K562 (cell line): ENCODE measurements around the gene RHBG. TPM values are rescaled to one million over a fixed set of nuclear protein-coding genes. Genes with fewer than 3 reads are reported as not detected.
A peak's percentile ranks its signal among the peaks of the same experiment; 100 is the strongest.

Experiments used
- ATAC-seq: fragments of 200-7000 bp; cut with Tn5 transposase; 3 replicates; pipeline ENCODE4 v1.9.1; 2020; ENCODE audit warnings: moderate library complexity
- BruUV-seq: library from RNA; stranded (reverse); fragments of 400-500 nt; replicated peaks from 2 replicates; lab custom pipeline; 2021; lab: Mats Ljungman, UMichigan
- CTCF ChIA-PET: fragments of 300-600 bp; formaldehyde crosslinking; extraction: SDS; loops from one replicate; lab custom pipeline; 2021; ENCODE audit warnings: low intra/inter-chr PET ratio; lab: Yijun Ruan, JAX
- POLR2A ChIA-PET: fragments of 300-600, 350-650 bp; sonication (Branson Sonifier 250); formaldehyde crosslinking; extraction: SDS; loops from one replicate; lab custom pipeline; 2021; ENCODE audit warnings: antibody characterized with exemption, inconsistent platforms; lab: Yijun Ruan, JAX
- DNase-seq, 4 experiments: peaks; one replicate each; pipeline versions ENCODE4 v3.0.0 to v3.0.0-alpha.2; 2011 to 2018; ENCODE audit warnings: low spot score in 3 of 4, mixed read lengths in 3 of 4; ENCODE audit errors: extremely low read depth in 1 of 4
- FAIRE-seq: peaks from 2 replicates; lab custom pipeline; 2011; peaks lifted over from hg19 to GRCh38; lab: Jason Lieb, UNC
- H2AFZ ChIP-seq: 2 replicates; pipeline ENCODE4 v1.6.0; 2011; ENCODE audit warnings: low read depth, low read length, control low read depth, inconsistent platforms
- H3K27ac ChIP-seq: fragments of 200-600 bp; 3 replicates; pipeline ENCODE4 v1.8.0; 2011; ENCODE audit warnings: low read depth, mild to moderate bottlenecking, control low read depth, inconsistent platforms, low read length, moderate library complexity, mixed read lengths; ENCODE audit errors: extremely low read depth
- H3K27me3 ChIP-seq, 2 experiments: fragments of 300-600 bp in 1 of 2; 2 replicates in 1 of 2; 3 replicates in 1 of 2; pipeline versions ENCODE4 v1.6.0 to v1.8.0; 2011; ENCODE audit warnings: inconsistent platforms in 2 of 2, low read length in 2 of 2, mild to moderate bottlenecking in 1 of 2, mixed read lengths in 1 of 2, moderate library complexity in 1 of 2; ENCODE audit not compliant: control insufficient read depth in 2 of 2, insufficient read depth in 2 of 2
- H3K36me3 ChIP-seq: fragments of 300-600 bp; 3 replicates; pipeline ENCODE4 v1.8.0; 2011; ENCODE audit warnings: mild to moderate bottlenecking, low read length, inconsistent platforms; ENCODE audit not compliant: control insufficient read depth, insufficient read depth
- H3K4me1 ChIP-seq, 2 experiments: fragments of 200-600 bp in 1 of 2; replicated peaks in 1 of 2; 2 replicates in 1 of 2; 3 replicates in 1 of 2; pipeline versions ENCODE4 v1.5.1 to v1.8.0; 2011; ENCODE audit warnings: inconsistent platforms in 2 of 2, low read length in 2 of 2, mild to moderate bottlenecking in 1 of 2, mixed read lengths in 1 of 2, moderate library complexity in 1 of 2; ENCODE audit not compliant: control insufficient read depth in 2 of 2, insufficient read depth in 2 of 2
- H3K4me2 ChIP-seq: 2 replicates; pipeline ENCODE4 v1.6.1; 2011; ENCODE audit warnings: low read length, control low read depth, inconsistent platforms, mixed read lengths; ENCODE audit not compliant: insufficient read depth
- H3K4me3 ChIP-seq: fragments of 200-600 bp; sonication (generic), shearing (Covaris generic); 2 replicates; pipeline ENCODE4 v1.5.1; 2016; ENCODE audit warnings: control low read depth, inconsistent platforms
- H3K79me2 ChIP-seq: fragments of 200-600 bp; 3 replicates; pipeline ENCODE4 v1.8.0; 2011; ENCODE audit warnings: low read length, inconsistent platforms; ENCODE audit not compliant: control insufficient read depth, insufficient read depth
- H3K9ac ChIP-seq, 2 experiments: 2 replicates each; pipeline versions ENCODE4 v1.6.0 to v1.6.1; 2011; ENCODE audit warnings: low read depth in 2 of 2, low read length in 2 of 2, control low read depth in 1 of 2, inconsistent platforms in 1 of 2, mild to moderate bottlenecking in 1 of 2, mixed read lengths in 1 of 2; ENCODE audit not compliant: insufficient read depth in 1 of 2
- H3K9me1 ChIP-seq: one replicate; pipeline ENCODE4 v1.6.0; 2011; ENCODE audit warnings: inconsistent platforms, mild to moderate bottlenecking, low read length, moderate library complexity; ENCODE audit not compliant: control insufficient read depth, insufficient read depth
- H3K9me3 ChIP-seq: replicated peaks from 2 replicates; pipeline ENCODE4 v1.5.1; 2011; ENCODE audit warnings: low read depth, low read length, inconsistent platforms; ENCODE audit not compliant: control insufficient read depth, insufficient read depth
- H4K20me1 ChIP-seq: replicated peaks from 2 replicates; pipeline ENCODE4 v1.6.1; 2011; ENCODE audit warnings: low read length, inconsistent platforms, mixed read lengths; ENCODE audit not compliant: control insufficient read depth, insufficient read depth
- CREM ChIP-seq: IDR thresholded peaks from 2 replicates; pipeline ENCODE4 v1.6.1; 2014; ENCODE audit warnings: antibody characterized with exemption, low read depth
- E2F6 ChIP-seq, 2 experiments: IDR thresholded peaks; 2 replicates each; pipeline ENCODE4 v1.6.1; 2011; ENCODE audit warnings: borderline replicate concordance in 1 of 2, control low read depth in 1 of 2, low read depth in 1 of 2, low read length in 1 of 2, mild to moderate bottlenecking in 1 of 2, mixed read lengths in 1 of 2, moderate library complexity in 1 of 2; ENCODE audit not compliant: insufficient read depth in 1 of 2, insufficient read length in 1 of 2, poor library complexity in 1 of 2, severe bottlenecking in 1 of 2; ENCODE audit errors: extremely low read depth in 1 of 2
- REST ChIP-seq, 2 experiments: fragments of 450-650 bp; formaldehyde crosslinking in 1 of 2; IDR thresholded peaks; 2 replicates each; pipeline versions ENCODE4 v1.4.0 to v1.6.1; 2014 to 2020; ENCODE audit warnings: mild to moderate bottlenecking in 2 of 2, borderline replicate concordance in 1 of 2, low read depth in 1 of 2
- TOE1 ChIP-seq, 2 experiments: fragments of 450-650 bp in 1 of 2; sonication (generic) in 1 of 2; formaldehyde crosslinking in 1 of 2; IDR thresholded peaks; 2 replicates each; pipeline versions ENCODE4 v1.7.1 to v1.8.0; 2016 to 2022; ENCODE audit warnings: borderline replicate concordance in 2 of 2, mild to moderate bottlenecking in 2 of 2, antibody characterized with exemption in 1 of 2, inconsistent platforms in 1 of 2, low read depth in 1 of 2, missing genetic modification reagents in 1 of 2, moderate library complexity in 1 of 2
- YY1 ChIP-seq, 3 experiments: IDR thresholded peaks; 2 replicates each; pipeline ENCODE4 v1.6.1; 2011; ENCODE audit warnings: low read length in 2 of 3, mild to moderate bottlenecking in 2 of 3, moderate library complexity in 2 of 3, borderline replicate concordance in 1 of 3, control low read depth in 1 of 3, low read depth in 1 of 3; ENCODE audit not compliant: insufficient read depth in 3 of 3, insufficient replicate concordance in 2 of 3, control insufficient read depth in 1 of 3, insufficient read length in 1 of 3; ENCODE audit errors: extremely low read depth in 1 of 3
- ZBTB7A ChIP-seq: IDR thresholded peaks from 2 replicates; pipeline ENCODE4 v1.6.1; 2011; ENCODE audit warnings: low read depth, mild to moderate bottlenecking, low read length, moderate library complexity, borderline replicate concordance; ENCODE audit not compliant: control insufficient read depth
- ZC3H4 ChIP-seq: sonication (generic); formaldehyde crosslinking; IDR thresholded peaks from 2 replicates; pipeline ENCODE4 v1.9.0; 2021; ENCODE audit warnings: missing genetic modification reagents, borderline replicate concordance
- ZFX ChIP-seq: sonication (generic); formaldehyde crosslinking; IDR thresholded peaks from 2 replicates; pipeline ENCODE4 v1.8.0; 2022; ENCODE audit warnings: mild to moderate bottlenecking, missing genetic modification reagents, moderate library complexity
- WGBS: fragments of 100-300 bp; shearing (Covaris generic); methylation state at CpG from one replicate; pipeline ENCODE4 v1.1.6; 2016; ENCODE audit warnings: low coverage, mixed read lengths; ENCODE audit not compliant: insufficient coverage; ENCODE audit errors: missing lambda C conversion rate; 5-methylcytosine and 5-hydroxymethylcytosine counted together
- in situ Hi-C: fragments of 300-500 bp; cut with MboI; formaldehyde crosslinking; loops from 4 replicates; pipeline ENCODE4 v1.15.0; 2018; ENCODE audit warnings: inconsistent platforms, mixed read lengths
- intact Hi-C: fragments of 100-400 bp; cut with micrococcal nuclease; formaldehyde crosslinking; loops from 2 replicates; pipeline ENCODE4 v1.14.2; 2022
- polyA plus RNA-seq, 8 experiments: library from polyadenylated mRNA; depleted of rRNA in 4 of 8; stranded (reverse) in 5 of 8; unstranded in 3 of 8; fragments of >200 nt; fragmentation: Nextera tagmentation in 2 of 8; fragmentation: Illumina TruSeq in 1 of 8; extraction: Ambion mirVana in 2 of 8; extraction: Trizol in 1 of 8; gene quantifications; 2 replicates each; pipeline versions ENCODE4 v1.2.1 to v1.2.3, GENCODE V29; 2011 to 2014; ENCODE audit warnings: inconsistent platforms in 1 of 8, missing spikeins in 1 of 8
- total RNA-seq, 7 experiments: library from RNA; depleted of rRNA in 6 of 7; stranded (reverse); fragments of >200 nt in 6 of 7; fragmentation: Illumina TruSeq in 2 of 7; extraction: Trizol in 2 of 7; gene quantifications; 2 replicates each; pipeline versions ENCODE4 v1.2.1 to v1.2.3, GENCODE V29; 2011 to 2021; ENCODE audit warnings: low replicate concordance in 1 of 7

Gene RHBG
- total and polyA plus RNA-seq, 9 of the 15 experiments (the other 6 are each of a cell fraction or from before 2014, with no cell fraction given), result not detected

GRCh38 chr1:156419854-156420204, 50.8 kb downstream of the RHBG start:
- Histone ChIP-seq H2AFZ (0 out of 2 replicates have a peak overlapping the region, but pooled peaks have one; percentile 7), H3K27me3 (peaks cover 15 to 23% of the 10 kb centered on the region in 2 experiments; a peak in 3 of 5 replicates), H4K20me1 (0 out of 2 replicates have a peak, but pooled peaks cover 7% of the 10 kb centered on the region), H3K9me1 (no peaks in the 10 kb centered on the region), H3K79me2 (no peaks in the 10 kb centered on the region), H3K27ac (no peak overlapping the region), H3K4me3 (peak overlapping the region; percentile 12; the same call in 1 of the 2 replicates), H3K4me1 (peaks cover 41% of the 10 kb centered on the region in 2 experiments; a peak in 4 of 5 replicates), H3K9me3 (no peaks in the 10 kb centered on the region), H3K4me2 (peak overlapping the region; percentile 8; the same call in 1 of the 2 replicates), H3K9ac (peak overlapping the region; percentile 35 to 74; a peak in 3 of 4 replicates), H3K36me3 (no peaks in the 10 kb centered on the region)
- no TSS peak for BruUV-seq
- in situ Hi-C loops, result no loop called here
- ChIA-PET POLR2A (interaction anchor here (1.4 to 1.7 kb wide), 2 partner anchors 8 to 18 kb away, joined by 3 to 4 read pairs; no protein-coding TSS in a partner anchor), CTCF (no interaction called here)
- intact Hi-C loops, result no loop called here
- DNase-seq, result peak; percentile 35 to 65 (median 48)
- WGBS, result 7% methylated on average over 5 of the region's 5 CpGs
- ATAC-seq, result peak; percentile 66
- no peak for FAIRE-seq
- TF ChIP-seq E2F6 (IDR thresholded peaks at IDR 0.05; ENCODE audit: borderline replicate concordance in 1 of 2, extremely low read depth in 1 of 2, insufficient read depth in 1 of 2, insufficient read length in 1 of 2, low read depth in 1 of 2, low read length in 1 of 2, poor library complexity in 1 of 2, severe bottlenecking in 1 of 2) (peak in 1 of 2 experiments; percentile 21), YY1 (IDR thresholded peaks at IDR 0.05; ENCODE audit: borderline replicate concordance in 1 of 3, control insufficient read depth in 1 of 3, extremely low read depth in 1 of 3, insufficient read depth in 3 of 3, insufficient read length in 1 of 3, insufficient replicate concordance in 2 of 3, low read depth in 1 of 3, low read length in 2 of 3) (peak in 1 of 3 experiments; percentile 38), ZBTB7A (peak; percentile 34; the same call in 1 of the 2 replicates), REST (IDR thresholded peaks at IDR 0.05; ENCODE audit: borderline replicate concordance) (0 out of 2 replicates have a peak, but pooled peaks have one; percentile 11), REST (CRISPR knock-in tag; IDR thresholded peaks at IDR 0.05; ENCODE audit: low read depth) (no peak), ZC3H4 (no peak), CREM (0 out of 2 replicates have a peak, but pooled peaks have one; percentile 7), ZFX (0 out of 2 replicates have a peak, but pooled peaks have one; percentile 24), TOE1 (IDR thresholded peaks at IDR 0.05; ENCODE audit: borderline replicate concordance) (0 out of 2 replicates have a peak, but pooled peaks have one; percentile 28), TOE1 (CRISPR knock-in tag; IDR thresholded peaks at IDR 0.05; ENCODE audit: borderline replicate concordance, low read depth) (no peak)
